HepG2 (cell line): ENCODE measurements around the gene CD248. TPM values are rescaled to one million over a fixed set of nuclear protein-coding genes. Genes with fewer than 3 reads are reported as not detected.

Experiments used
- ATF3 ChIP-seq: sonication (generic); formaldehyde crosslinking; IDR thresholded peaks from 2 replicates; pipeline ENCODE4 v1.4.0; 2020; ENCODE audit warnings: missing genetic modification reagents
- EED ChIP-seq: sonication (generic); formaldehyde crosslinking; IDR thresholded peaks from 2 replicates; pipeline ENCODE4 v1.5.0; 2020; ENCODE audit warnings: mild to moderate bottlenecking, missing genetic modification reagents
- ETV6 ChIP-seq: sonication (generic); formaldehyde crosslinking; conservative IDR thresholded peaks from 2 replicates; pipeline ENCODE4 v1.4.0; 2020; ENCODE audit warnings: missing genetic modification reagents
- HNF1A ChIP-seq, 2 experiments: sonication (generic) in 1 of 2; formaldehyde crosslinking in 1 of 2; IDR thresholded peaks; 2 replicates each; pipeline versions ENCODE4 v1.4.0 to v1.6.1; 2016 to 2020; ENCODE audit warnings: borderline replicate concordance in 1 of 2, low read depth in 1 of 2, mild to moderate bottlenecking in 1 of 2, missing genetic modification reagents in 1 of 2
- HOXA9 ChIP-seq: sonication (generic); formaldehyde crosslinking; IDR thresholded peaks from 2 replicates; pipeline ENCODE4 v1.8.1; 2022; ENCODE audit warnings: missing genetic modification reagents, mild to moderate bottlenecking, moderate library complexity, borderline replicate concordance
- KMT2B ChIP-seq: IDR thresholded peaks from 2 replicates; pipeline ENCODE4 v1.6.1; 2016; ENCODE audit warnings: missing genetic modification reagents, missing compliant biosample characterization
- NONO ChIP-seq, 2 experiments: fragments of 450-650 bp in 1 of 2; sonication (generic) in 1 of 2; formaldehyde crosslinking in 1 of 2; IDR thresholded peaks in 1 of 2; conservative IDR thresholded peaks in 1 of 2; 2 replicates each; pipeline versions ENCODE4 v1.6.1 to v1.8.0; 2017 to 2022; ENCODE audit warnings: mild to moderate bottlenecking in 1 of 2, missing genetic modification reagents in 1 of 2, moderate library complexity in 1 of 2
- NPAS2 ChIP-seq: sonication (generic); formaldehyde crosslinking; IDR thresholded peaks from 2 replicates; pipeline ENCODE4 v1.8.0; 2022; ENCODE audit warnings: mild to moderate bottlenecking, missing genetic modification reagents, borderline replicate concordance
- NR2C2 ChIP-seq: sonication (generic); formaldehyde crosslinking; IDR thresholded peaks from 2 replicates; pipeline ENCODE4 v1.4.0; 2020; ENCODE audit warnings: missing genetic modification reagents, mild to moderate bottlenecking, moderate library complexity, borderline replicate concordance
- NR3C1 ChIP-seq: sonication (generic); formaldehyde crosslinking; IDR thresholded peaks from 2 replicates; pipeline ENCODE4 v1.4.0; 2020; ENCODE audit warnings: missing genetic modification reagents
- PHF8 ChIP-seq: sonication (generic); formaldehyde crosslinking; IDR thresholded peaks from 2 replicates; pipeline ENCODE4 v1.5.0; 2020; ENCODE audit warnings: missing genetic modification reagents
- SP4 ChIP-seq: sonication (generic); formaldehyde crosslinking; IDR thresholded peaks from 2 replicates; pipeline ENCODE4 v1.8.1; 2023; ENCODE audit warnings: mild to moderate bottlenecking, missing genetic modification reagents
- SYNCRIP ChIP-seq: fragments of 200-400 bp; formaldehyde crosslinking; IDR thresholded peaks from 2 replicates; pipeline ENCODE4 v1.6.1; 2018; ENCODE audit warnings: mild to moderate bottlenecking, low read depth, low read length; ENCODE audit not compliant: insufficient read depth
- WIZ ChIP-seq: sonication (generic); formaldehyde crosslinking; IDR thresholded peaks from 2 replicates; pipeline ENCODE4 v1.5.1; 2020; ENCODE audit warnings: mild to moderate bottlenecking, missing genetic modification reagents
- ZFP90 ChIP-seq: sonication (generic); formaldehyde crosslinking; IDR thresholded peaks from 2 replicates; pipeline ENCODE4 v1.8.0; 2022; ENCODE audit warnings: missing genetic modification reagents, mild to moderate bottlenecking, inconsistent platforms, borderline replicate concordance
- ZNF280B ChIP-seq: sonication (generic); formaldehyde crosslinking; IDR thresholded peaks from 2 replicates; pipeline ENCODE4 v1.5.0; 2020; ENCODE audit warnings: missing genetic modification reagents, mild to moderate bottlenecking, borderline replicate concordance
- ZNF30 ChIP-seq: sonication (generic); formaldehyde crosslinking; IDR thresholded peaks from 2 replicates; pipeline ENCODE4 v1.5.0; 2020; ENCODE audit warnings: mild to moderate bottlenecking, missing genetic modification reagents
- ZNF34 ChIP-seq: sonication (generic); formaldehyde crosslinking; IDR thresholded peaks from 2 replicates; pipeline ENCODE4 v1.4.0; 2020; ENCODE audit warnings: mild to moderate bottlenecking, missing genetic modification reagents, borderline replicate concordance
- ZNF501 ChIP-seq: sonication (generic); formaldehyde crosslinking; IDR thresholded peaks from 2 replicates; pipeline ENCODE4 v1.5.1; 2020; ENCODE audit warnings: mild to moderate bottlenecking, moderate library complexity, missing genetic modification reagents
- ZNF674 ChIP-seq: sonication (generic); formaldehyde crosslinking; IDR thresholded peaks from 2 replicates; pipeline ENCODE4 v1.5.0; 2020; ENCODE audit warnings: low read depth, mild to moderate bottlenecking, missing genetic modification reagents
- ZNF839 ChIP-seq: sonication (generic); formaldehyde crosslinking; IDR thresholded peaks from 2 replicates; pipeline ENCODE4 v1.4.0; 2020; ENCODE audit warnings: missing genetic modification reagents, mild to moderate bottlenecking, borderline replicate concordance
- ZNF891 ChIP-seq: sonication (generic); formaldehyde crosslinking; IDR thresholded peaks from 2 replicates; pipeline ENCODE4 v1.5.0; 2020; ENCODE audit warnings: mild to moderate bottlenecking, missing genetic modification reagents
- polyA plus RNA-seq, 8 experiments: library from polyadenylated mRNA; depleted of rRNA in 3 of 8; stranded (reverse) in 7 of 8; unstranded in 1 of 8; fragments of >200 nt; fragmentation: Illumina TruSeq in 4 of 8; extraction: Trizol in 4 of 8; gene quantifications; 2 replicates each; pipeline versions ENCODE4 v1.2.1 to v1.2.3, GENCODE V29; 2011 to 2016; ENCODE audit warnings: low read depth in 4 of 8, missing spikeins in 1 of 8, mixed read lengths in 1 of 8; ENCODE audit not compliant: insufficient read depth in 1 of 8
- total RNA-seq, 5 experiments: library from RNA; depleted of rRNA; stranded (reverse); fragments of >200 nt; fragmentation: Illumina TruSeq; extraction: Trizol; gene quantifications; 2 replicates each; pipeline ENCODE4 v1.2.3, GENCODE V29; 2016; ENCODE audit warnings: low read depth in 1 of 5

CD248 gene
- total and polyA plus RNA-seq, 2 of the 13 experiments (the other 11 are each of a cell fraction or from before 2014, with no cell fraction given) = 0.25 to 0.35 TPM

- TF ChIP-seq ZFP90 (CRISPR knock-in tag) = no peak
- TF ChIP-seq WIZ (CRISPR knock-in tag) = no peak
- TF ChIP-seq ZNF280B (CRISPR knock-in tag) = peak; percentile 32; the same call in 1 of the 2 replicates
- TF ChIP-seq ZNF34 (CRISPR knock-in tag) = no peak
- no peak for TF ChIP-seq HOXA9
- TF ChIP-seq ETV6 = no peak
- TF ChIP-seq HNF1A (IDR thresholded peaks at IDR 0.05; ENCODE audit: low read depth) = no peak
- no peak for TF ChIP-seq HNF1A (CRISPR knock-in tag; IDR thresholded peaks at IDR 0.05; ENCODE audit: borderline replicate concordance)
- 0 out of 2 replicates have a peak, but pooled peaks have one; percentile 8 for TF ChIP-seq NR2C2
- 0 out of 2 replicates have a peak, but pooled peaks have one; percentile 31 for TF ChIP-seq EED (CRISPR knock-in tag)
- TF ChIP-seq SP4 (CRISPR knock-in tag) = peak; percentile 63; the same call in 1 of the 2 replicates
- peak; percentile 46; the same call in 1 of the 2 replicates for TF ChIP-seq ZNF501
- TF ChIP-seq ZNF674 (CRISPR knock-in tag) = no peak
- TF ChIP-seq ZNF891 (CRISPR knock-in tag) = no peak
- no peak for TF ChIP-seq NONO (IDR thresholded peaks at IDR 0.05)
- TF ChIP-seq NONO (CRISPR knock-in tag; conservative IDR thresholded peaks at IDR 0.05) = no peak
- no peak for TF ChIP-seq ATF3 (CRISPR knock-in tag)
- TF ChIP-seq ZNF839 (CRISPR knock-in tag) = no peak
- TF ChIP-seq PHF8 (CRISPR knock-in tag) = peak; percentile 49; the same call in 1 of the 2 replicates
- TF ChIP-seq NPAS2 (CRISPR knock-in tag) = no peak
- TF ChIP-seq ZNF30 (CRISPR knock-in tag) = no peak
- no peak for TF ChIP-seq NR3C1 (CRISPR knock-in tag)
- TF ChIP-seq KMT2B (CRISPR knock-in tag) = no peak
- no peak for TF ChIP-seq SYNCRIP
Measured at GRCh38 chr11:66287889-66288670, 28.8 kb downstream of the CD248 start (continued).
